DOHH2 (cell line): ENCODE measurements around the gene NIFK.
"Not testable (repeated sequence)": the region's sequence is repeated elsewhere in the genome, so short reads cannot be mapped to it uniquely, and the experiment has no call there.

Source experiments
- EZH2phosphoT487 ChIP-seq: fragments of 200-600 bp; sonication (generic); IDR thresholded peaks from 2 replicates; pipeline ENCODE4 v1.6.1; 2017; ENCODE audit warnings: borderline replicate concordance, mild to moderate bottlenecking, antibody characterized with exemption, low read length, moderate library complexity, mixed read lengths
- TF ChIP-seq, protein P1 (sequence below): fragments of 200-600 bp; sonication (generic); IDR thresholded peaks from one replicate; pipeline ENCODE4 v1.5.1; 2014; ENCODE audit warnings: antibody characterized with exemption, mild to moderate bottlenecking, low read depth, low read length; ENCODE audit not compliant: poor library complexity, severe bottlenecking

DNA sequence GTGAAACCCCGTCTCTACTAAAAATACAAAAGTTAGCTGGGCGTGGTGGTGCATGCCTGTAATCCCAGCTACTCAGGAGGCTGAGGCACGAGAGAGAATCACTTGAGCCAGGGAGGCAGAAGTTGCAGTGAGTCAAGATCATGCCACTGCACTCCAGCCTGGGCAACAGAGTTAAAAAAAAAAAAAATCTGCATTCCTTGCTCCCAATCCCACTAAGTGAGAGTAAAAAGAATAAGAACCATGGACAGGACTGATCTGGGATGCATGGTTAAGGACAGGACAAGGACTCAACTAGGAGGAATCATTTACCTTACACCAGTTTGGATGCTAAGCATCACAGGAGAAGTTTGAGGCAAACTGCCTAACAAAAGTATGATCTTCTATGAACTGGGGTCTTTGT lies 25.2 kb downstream of the NIFK start:
- TF ChIP-seq, protein P1, sequence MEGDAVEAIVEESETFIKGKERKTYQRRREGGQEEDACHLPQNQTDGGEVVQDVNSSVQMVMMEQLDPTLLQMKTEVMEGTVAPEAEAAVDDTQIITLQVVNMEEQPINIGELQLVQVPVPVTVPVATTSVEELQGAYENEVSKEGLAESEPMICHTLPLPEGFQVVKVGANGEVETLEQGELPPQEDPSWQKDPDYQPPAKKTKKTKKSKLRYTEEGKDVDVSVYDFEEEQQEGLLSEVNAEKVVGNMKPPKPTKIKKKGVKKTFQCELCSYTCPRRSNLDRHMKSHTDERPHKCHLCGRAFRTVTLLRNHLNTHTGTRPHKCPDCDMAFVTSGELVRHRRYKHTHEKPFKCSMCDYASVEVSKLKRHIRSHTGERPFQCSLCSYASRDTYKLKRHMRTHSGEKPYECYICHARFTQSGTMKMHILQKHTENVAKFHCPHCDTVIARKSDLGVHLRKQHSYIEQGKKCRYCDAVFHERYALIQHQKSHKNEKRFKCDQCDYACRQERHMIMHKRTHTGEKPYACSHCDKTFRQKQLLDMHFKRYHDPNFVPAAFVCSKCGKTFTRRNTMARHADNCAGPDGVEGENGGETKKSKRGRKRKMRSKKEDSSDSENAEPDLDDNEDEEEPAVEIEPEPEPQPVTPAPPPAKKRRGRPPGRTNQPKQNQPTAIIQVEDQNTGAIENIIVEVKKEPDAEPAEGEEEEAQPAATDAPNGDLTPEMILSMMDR, result not testable (repeated sequence)
- TF ChIP-seq EZH2phosphoT487, result not testable (repeated sequence)
